DMS79 (cell line): Measurements from ENCODE around the gene ZBBX.
A peak's percentile ranks its signal among the peaks of the same experiment; 100 is the strongest.
"Not testable (repeated sequence)": the region's sequence is repeated elsewhere in the genome, so short reads cannot be mapped to it uniquely, and the experiment has no call there.

Experiments used
- DNase-seq: peaks from one replicate; lab custom pipeline; 2025; lab: John Stamatoyannopoulos, UW

ZBBX gene, protein sequence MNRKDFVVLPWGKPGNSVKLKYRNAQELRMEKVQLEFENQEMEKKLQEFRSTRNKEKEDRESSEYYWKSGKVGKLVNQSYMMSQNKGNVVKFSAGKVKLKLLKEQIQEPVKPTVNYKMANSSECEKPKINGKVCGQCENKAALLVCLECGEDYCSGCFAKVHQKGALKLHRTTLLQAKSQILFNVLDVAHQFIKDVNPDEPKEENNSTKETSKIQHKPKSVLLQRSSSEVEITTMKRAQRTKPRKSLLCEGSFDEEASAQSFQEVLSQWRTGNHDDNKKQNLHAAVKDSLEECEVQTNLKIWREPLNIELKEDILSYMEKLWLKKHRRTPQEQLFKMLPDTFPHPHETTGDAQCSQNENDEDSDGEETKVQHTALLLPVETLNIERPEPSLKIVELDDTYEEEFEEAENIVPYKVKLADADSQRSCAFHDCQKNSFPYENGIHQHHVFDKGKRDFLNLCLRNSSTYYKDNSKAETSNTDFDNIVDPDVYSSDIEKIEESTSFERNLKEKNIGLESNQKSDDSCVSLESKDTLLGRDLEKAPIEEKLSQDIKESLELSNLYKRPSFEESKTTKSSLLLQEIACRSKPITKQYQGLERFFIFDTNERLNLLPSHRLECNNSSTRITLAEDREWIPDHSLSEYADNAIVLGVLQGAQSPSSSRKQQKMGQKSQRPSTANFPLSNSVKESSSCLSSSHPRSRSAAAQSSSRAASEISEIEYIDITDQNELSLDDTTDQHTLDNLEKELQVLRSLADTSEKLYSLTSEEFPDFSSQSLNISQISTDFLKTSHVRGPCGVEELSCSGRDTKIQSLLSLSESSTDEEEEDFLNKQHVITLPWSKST

DNA sequence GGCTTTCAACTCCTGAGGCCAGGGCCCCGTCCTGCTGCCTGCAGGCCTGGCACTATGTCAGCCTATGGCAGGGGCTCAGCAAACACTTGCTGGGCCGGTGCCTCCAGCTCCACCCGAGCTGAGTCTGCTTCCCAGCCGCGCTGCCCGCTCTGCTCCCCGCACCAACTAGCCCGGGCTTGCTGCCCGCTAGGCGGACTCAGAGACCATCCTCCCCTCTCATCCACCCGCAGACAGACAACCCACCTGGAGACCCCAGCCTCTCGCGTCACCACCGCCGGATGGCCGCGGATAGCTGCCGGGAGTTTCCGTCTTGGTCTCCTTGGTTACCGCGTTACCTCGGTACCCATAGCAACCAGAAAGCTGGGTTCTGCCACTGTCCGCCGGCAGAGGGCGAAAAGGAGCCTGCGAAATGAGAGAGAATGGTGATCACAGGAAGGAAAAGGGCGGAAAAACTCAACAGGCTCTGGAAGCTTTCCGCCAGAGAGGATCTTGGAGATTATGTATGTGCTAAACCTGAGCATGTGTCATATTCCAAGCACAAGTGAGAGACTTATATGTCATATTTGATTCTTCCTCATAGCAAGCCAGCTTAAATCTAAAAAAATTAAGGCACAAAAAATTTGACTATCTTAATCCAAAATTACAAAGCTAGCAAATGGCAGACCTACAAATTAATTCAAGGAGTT, at the start of gene ZBBX:
ZBBX (minus strand) TSS at position 294 of the 686 bp plus-strand sequence. CDS start 7,396 bp downstream, outside the sequence.
- DNase-seq = peak; percentile 4

- DNase-seq = not testable (repeated sequence)
Measured at GRCh38 chr3:167426962-167427361, 46.9 kb upstream of the ZBBX start.

GRCh38 chr3:167422396-167422795, 42.3 kb upstream of the ZBBX start:
- not testable (repeated sequence) for DNase-seq

DNA sequence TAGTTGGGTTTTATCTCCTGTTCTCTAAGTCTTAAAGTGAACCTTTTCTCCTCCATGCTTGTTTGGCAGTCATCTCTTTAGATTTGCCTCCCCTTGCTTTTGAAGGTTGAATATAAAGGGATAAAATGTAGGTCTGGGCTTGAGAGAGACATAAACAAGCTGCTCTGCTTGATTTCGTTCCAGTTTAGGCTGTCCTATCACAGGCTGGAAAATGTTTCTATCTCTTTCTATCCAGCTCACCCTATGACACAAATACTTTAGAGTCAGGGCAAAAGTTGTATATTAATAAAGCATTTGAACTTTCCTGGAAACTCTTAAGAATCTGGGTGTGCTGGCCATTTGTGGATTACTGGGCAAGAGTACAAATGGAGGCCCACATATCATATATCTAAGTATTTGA, 29.5 kb upstream of the ZBBX start:
- DNase-seq = no peak

DNA sequence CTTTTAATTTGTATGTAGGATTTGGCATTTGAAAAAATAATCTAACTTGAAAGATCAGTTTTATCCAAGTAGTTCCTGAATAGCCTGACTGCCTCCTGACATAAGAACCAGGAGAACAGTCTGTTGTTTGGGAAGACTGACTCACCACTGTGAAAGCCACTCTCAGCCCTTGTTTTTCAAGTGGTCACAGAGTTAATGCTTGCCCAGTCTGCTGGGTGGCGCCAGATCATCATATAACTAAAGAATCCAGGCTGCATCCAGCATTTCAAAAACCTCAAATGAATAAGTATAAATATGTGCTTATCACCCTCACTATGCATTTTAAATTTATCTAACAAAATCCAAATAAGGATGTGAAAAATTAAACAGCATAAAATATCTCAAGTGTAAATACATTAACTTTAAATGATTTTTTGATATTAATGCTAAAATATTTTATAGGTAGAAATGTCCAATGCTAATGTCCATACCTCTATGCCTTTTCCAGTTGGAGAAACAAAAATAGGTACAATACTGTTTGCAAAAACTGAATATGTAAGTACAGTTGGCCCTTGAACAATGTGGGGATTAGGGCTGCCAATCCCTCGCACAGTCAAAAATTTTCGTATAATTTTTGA, 26.9 kb upstream of the ZBBX start:
- no peak for DNase-seq

GRCh38 chr3:167397826-167398225, 17.7 kb upstream of the ZBBX start:
- DNase-seq = no peak

DNA sequence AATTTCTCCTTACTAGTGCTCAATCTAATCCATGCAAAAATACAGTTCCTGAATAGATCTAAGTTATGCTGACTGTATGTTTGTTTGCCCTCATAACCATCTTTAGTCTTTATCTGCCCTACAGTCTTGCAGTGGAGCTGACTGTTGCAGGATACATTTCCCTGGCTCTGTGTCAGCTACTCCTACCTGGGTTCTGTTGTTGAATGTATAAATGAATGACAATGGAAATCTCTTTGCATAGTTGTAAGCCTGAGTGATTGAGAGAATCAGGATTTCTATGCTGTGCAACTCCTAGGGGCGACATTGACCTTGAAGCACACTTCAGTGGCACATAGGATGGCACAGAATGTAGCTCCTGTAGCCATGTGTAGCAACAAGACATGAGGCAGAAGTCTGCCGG, 16.0 kb upstream of the ZBBX start:
- DNase-seq = no peak

- no peak for DNase-seq
Measured at GRCh38 chr3:167394003-167394402, 13.9 kb upstream of the ZBBX start.

DNA sequence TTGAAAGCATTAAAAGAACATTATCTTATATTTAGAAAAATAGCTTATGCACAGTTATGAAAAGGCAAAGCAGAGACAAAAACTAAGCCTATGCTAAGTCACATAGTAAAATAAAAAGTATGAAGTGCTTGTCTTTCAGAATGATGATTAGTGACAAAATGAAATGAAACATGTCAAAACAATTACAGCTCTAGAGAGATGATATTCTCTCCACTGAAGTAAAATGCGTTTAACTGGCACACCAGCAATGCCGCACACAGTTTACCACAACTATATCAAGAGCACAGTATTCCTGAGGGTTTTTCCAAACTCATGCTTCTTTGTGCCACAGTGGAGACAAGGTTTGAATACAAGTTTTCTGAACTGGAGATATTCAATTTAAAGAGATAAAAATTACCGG, 2.1 kb upstream of the ZBBX start:
- DNase-seq = no peak

- DNase-seq = no peak
Measured at GRCh38 chr3:167375478-167375877, 4.6 kb downstream of the ZBBX start.

DNA sequence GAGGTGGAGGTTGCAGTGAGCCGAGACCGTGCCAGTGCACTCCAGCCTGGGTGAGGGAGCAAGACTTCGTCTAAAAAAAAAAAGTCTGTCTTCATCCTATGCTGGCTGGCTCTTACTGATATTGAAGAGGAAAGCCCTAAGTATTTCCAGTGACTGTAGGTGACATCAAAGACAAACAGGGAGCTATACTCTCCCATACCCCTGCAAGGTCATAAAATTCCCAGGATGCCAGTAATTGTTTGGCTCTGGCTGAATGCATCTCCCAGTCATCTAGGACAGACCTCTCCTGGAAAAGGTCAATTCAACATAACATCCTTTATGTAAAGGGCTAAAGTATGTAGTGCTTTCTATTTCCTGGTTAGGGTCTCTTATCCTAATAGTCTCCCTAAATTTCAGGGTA, 8.0 kb downstream of the ZBBX start:
- DNase-seq = no peak

GRCh38 chr3:167361948-167362347, 18.1 kb downstream of the ZBBX start:
- DNase-seq = no peak

DNA sequence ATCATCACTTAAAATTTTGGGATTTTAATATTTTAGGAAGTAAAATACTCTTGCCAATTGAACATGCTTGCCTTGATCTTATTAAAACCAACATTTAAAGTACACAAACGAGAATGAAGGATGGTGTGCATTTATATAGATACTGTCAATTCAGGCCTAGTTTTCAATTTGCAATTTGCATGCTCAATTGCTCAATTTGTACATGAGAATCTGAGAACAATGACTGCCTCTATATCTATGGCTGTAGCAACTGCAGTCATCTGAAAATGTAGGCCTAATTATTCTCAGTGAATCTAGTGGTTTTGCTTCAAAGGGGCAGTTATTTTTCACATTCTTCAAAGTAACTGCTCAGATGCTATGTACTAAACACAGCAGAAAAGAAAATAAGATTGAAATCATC, 18.8 kb downstream of the ZBBX start:
- DNase-seq = no peak

DNA sequence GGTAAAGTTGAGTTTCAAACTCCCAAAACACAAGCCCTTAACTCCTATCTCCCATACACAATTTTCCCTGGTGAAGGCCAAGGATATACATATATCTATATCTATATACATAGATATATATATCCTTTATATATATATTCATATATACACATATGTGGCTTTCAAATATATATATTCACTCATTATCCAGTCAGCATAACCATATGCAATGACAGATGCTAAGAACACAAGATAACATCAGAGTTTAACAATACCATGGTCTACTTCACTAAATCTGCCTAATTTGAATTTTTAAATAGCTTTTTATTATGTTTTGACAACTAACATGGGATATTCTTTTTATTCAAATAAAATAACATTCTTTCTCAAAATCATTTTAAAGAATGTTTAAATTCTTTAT, 24.7 kb downstream of the ZBBX start:
- no peak for DNase-seq

DNA sequence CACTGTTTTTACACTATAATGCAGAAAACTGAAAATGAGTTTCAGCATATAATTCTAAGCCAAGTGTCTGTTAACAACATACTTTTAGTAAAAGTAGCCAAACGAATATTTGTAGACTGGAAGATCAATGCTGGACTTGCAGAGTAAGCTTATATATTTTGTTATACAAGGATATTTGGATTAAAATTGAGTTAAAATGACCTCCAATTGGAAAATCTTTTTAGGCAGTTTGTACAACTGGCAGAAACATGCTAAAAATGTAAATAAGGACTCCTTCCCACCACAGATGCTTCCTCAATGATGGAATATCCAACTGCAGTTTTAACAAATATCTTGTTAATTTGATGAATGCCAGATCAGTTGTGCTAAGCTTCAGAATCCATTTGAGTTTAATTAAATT, 25.3 kb downstream of the ZBBX start:
- no peak for DNase-seq

DNA sequence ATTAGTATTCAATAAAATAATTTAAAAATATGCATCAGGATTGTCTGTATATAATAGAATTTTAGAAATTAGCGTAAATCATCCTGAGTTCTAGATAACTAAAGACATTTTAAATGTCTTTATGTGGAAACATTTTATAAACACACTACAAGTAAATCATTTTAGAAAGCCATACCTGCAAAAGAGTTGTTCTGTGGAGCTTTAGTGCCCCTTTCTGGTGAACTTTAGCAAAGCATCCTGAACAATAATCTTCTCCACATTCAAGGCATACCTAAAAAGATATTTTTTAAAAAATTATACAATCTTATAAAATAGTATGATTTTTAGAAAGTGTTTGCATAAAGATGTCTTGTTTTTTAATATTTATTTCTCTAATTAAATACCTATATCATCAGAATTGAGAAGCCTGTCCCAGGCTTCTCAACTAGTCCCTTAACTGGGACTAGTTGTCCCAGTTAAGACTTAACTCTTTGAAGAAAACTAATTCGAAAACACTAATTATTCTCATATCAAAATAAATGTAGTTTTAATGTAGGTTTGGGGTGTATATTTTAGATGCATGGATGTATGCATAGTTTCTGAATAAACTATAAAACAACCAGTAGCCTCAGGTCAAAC, 29.7 kb downstream of the ZBBX start:
- no peak for DNase-seq

DNA sequence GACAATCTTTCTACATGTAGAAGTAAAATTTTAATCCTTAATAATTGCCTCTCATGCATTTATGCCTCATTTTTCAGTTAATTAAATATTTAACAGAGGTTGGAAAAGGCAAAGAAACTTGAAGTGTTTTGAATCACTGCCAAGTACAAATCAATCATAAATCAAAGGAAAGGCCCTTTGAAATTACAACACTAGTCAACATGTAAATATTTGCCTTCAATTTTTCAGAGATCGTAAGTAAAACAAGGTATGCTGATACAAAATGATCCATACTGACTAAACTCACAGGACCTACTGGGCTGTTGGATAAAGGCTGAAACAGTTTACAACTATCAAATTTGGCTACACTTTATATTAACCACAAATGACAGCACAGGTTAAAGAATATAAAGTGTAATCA, 33.9 kb downstream of the ZBBX start:
- DNase-seq = no peak

DNA sequence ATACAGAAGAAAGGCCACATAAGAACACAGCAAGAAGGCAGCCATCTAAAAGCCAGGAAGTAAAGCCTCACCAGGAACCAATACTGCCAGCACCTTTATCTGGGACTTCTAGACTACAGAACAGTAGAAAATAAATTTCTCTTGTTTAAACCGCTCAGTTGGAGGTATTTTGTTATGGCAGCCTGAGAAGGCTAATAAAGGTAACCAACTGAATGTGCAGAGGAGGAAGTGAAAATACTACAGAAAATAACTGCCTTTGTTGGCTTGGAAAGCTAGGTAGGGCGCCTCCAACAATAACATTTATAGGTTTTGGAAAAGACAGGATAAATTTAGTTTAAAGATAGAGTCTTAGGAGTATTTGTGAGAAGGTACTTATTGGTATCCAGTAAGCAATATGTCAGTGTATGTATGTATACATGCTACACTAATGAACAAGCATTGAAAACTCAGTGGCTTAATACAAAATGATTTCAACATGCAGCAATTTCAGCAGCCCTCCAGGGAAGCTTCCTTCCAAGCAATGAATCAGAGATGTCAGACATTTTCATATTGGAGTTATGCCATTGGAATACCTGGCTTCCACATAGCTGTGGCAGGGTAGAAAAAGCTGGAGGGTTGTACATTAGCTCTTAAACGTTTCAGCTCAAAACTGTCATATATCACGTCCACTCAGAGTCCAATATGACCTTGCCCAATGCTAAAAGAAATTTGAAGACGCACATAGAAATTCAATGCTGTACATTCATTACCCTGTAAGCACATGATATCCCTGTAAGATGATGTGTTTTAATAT, 48.9 kb downstream of the ZBBX start:
- DNase-seq = no peak

DNA sequence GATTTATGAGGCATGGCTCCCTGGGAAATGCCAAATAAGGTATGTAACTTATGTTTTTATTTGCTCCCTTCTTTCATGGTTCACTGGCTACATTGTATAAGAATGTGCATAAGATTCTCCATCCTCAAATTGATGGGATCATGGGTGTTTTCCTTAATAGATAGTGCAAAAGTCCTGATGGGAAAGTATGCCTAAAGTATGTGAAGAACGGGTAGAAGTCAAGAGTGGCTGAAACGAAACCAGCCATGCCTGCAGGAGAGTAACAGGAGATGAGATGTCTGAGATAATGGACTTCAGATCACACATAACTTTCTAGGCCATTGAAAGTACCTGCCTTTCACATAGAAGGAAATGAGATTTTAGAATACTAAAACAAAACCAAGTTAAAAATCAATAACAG, 56.5 kb downstream of the ZBBX start:
- no peak for DNase-seq

GRCh38 chr3:167318996-167319615, 61.0 kb downstream of the ZBBX start:
- DNase-seq = no peak
